HG02623 (cell line): Measurements from ENCODE around the gene PPP1R13B.

Experiments used
- ATAC-seq: cut with Tn5 transposase; IDR thresholded peaks from one replicate; pipeline ENCODE4 v1.9.1; 2021; ENCODE audit warnings: moderate library complexity; ENCODE audit not compliant: unreplicated experiment

The PPP1R13B gene

DNA sequence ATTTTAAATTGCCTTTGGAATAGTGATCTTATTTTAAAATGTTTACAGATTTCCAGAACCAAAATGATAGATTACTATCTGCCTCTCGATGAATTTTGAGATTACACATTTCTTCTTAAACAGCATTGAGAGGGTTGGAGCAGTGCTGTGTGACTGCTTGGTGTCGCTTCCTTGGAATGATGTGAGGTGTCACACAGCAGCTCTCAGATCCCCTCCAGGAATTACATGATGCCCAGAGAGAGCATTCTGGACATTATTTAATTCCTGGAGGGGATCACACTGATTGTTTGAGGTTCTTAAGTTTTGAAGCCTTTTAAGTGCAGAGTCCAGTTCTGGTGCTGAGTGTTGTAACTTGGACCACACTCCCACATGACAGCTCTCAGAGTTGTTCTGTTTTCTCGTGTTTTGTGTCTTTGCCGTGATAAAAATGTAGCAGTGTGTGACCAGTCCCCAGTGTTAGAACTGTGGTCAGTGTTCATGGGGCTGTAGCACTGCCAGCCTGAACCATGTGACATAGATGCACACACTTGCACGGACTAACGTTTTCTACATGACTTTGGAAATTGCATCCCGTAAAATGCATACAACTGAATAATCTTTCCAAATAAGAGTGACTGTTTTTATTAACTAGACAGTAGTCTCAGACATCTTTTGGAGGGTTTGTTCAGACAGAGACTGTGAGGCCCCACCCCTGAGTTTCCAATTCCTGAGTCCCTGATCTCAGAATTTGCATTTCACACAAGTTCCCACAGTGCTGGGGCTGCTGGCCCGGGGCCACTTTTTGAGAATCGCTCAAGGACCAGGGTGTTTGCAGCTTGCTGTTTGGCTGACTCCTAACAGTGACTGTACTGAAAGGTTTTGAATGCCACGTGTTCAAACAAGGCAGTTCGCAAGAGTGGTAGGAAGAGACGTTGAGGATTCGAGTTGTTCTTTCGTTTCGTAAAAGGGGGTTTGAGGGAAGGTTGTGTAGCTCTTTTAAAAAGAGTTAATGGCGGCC is 158.2 kb downstream of the PPP1R13B start:
- no peak for ATAC-seq

DNA sequence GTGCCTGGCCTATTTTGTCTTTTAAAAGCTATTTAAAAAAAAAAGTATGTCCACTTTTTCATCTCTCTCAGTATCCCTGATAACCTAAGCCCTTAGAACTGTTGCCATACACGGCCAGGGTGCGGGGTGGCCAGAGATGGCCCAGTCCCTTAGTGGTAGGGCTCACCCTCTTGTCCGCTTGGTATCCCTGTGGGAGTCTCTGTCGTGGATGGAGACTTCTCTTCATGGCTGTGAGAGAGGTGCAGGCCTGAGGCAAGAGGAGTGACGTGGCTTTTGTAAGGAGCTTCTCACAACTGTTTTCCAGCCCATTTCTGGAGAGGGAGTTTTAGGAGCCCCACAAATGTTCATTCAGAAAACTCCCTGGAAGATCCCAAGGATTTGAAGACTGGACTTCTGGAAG is 158.9 kb downstream of the PPP1R13B start:
- ATAC-seq, result no peak

DNA sequence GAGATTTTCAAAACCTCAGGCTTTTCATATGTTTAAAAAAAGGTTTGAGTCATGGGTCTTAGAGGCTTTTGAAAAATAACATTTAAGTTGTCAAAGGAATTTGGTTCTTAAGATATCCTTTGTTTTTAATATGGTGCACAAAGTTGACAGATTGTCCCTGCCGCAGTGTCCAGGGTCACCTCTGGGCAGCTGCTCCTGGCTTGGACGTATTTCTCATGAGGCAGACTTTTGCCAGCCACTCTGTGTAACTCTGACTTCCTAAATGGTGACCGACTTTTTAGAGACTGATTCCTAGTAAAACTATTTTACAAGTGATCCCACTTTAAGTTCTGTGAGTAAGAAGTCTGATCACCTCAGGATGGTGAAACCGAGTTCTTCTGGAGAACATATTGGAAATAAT is 159.7 kb downstream of the PPP1R13B start:
- no peak for ATAC-seq

DNA sequence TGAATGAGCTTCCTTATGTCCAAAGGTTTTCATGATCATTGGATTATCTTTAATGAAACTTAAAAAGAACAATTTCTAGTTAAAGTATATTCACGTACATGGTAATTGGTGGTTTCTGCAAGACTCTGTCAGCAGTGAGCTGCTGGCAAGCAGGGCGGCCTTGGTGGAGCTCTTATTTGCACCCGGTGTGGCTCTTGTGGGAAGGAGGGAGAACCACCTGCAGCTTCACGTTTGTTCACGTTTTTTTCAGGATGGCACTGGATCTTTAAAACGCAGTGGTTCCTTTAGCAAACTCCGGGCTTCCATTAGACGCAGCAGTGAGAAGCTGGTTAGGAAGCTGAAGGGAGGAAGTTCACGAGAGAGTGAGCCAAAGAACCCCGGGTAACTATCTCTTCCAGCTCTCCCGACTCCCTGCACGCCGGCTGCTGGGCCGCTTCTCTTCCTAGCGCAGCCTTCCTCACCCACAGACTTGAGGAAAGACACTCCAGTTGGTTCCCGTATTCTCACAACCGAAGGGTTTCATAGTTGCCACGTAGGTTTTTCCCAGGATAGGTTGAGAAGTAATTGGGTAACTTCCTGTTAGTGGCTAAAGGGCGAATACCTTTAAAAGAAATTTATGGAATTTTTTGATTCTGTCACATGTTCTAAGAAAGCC is 160.4 kb downstream of the PPP1R13B start:
- no peak for ATAC-seq

DNA sequence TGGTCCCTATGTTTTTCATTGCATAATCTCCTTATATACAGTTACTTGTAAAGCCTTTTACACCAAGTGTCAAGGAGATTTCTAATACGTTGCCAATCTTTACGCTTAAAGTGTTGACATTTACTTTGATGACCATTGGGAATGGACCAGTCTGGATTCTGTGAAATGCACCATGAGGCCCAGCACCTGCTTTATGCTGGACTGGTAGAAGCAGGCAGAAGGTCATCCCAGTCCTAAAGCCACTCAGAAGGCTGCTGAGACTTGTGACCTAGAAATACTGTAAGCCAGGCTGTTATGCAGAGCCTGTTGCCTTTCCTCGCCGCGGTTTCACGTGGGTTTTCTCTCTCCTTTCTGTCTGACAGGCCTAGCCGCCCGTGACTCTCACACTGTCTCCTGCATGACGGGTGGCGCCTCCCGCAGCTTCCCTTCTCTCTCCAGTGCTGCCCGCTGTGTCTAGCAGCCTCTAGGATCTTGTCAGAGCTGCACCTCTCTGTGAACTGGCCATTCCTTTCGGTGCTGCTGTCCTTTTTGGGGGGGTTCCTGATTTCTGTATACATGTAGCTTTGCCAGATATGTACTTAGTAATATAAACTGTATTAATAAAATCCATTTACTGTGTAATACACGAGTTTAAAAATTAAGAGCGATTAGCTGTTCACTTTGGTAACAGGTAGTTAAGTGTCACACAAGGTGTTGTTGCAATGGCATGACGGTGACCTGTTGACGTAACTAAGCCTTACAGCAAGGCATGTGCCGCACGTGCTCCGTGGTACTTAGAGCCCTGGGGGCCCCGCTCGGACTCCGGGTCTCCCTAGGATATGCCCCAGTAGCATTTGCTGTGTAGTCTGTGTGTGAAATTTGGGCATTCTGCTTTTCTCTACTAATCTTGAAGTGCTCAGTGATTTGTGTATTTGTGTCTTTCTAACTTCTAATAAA is 161.8 kb downstream of the PPP1R13B start:
- ATAC-seq, result no peak

DNA sequence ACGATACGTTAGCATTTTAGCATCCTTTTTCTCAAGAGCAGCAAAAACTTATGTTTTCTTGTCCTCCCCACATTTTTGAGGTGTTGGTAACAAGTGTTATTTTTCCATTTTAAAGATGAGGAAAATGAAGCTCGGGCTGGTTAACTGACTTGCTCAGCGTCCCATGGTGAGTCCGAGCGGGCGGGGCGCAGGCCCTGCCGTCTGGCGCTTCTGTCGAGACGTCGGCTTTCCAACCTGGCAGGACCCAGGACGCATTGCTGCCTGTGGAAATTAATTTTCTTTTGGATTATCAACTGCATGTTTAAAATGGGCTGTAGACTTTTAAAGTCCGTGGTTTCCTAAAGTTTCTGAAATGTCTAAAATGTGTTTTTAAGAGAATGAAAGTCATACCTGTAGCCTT is 162.5 kb downstream of the PPP1R13B start:
- ATAC-seq, result no peak

DNA sequence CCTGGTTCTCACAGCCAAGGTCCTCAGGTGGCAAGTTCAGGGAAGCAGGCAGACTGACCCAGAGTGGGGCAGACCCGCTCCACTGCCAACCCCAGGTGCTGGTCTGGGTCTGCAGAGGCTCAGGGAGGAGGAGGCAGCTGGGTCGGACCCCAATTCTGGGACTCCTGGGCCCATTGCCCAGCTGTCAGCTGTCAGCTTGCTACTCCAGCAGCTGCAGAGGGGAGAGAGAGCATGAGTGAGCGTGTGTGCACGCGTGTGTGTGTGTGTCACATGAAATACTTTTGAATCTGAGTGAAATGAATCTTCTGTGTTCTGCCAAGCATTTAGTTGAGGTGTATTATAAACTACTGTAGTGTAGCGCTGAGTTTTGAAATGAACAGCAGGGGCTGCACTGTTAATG is 162.9 kb downstream of the PPP1R13B start:
- no peak for ATAC-seq
